KMS-11 (cell line): ENCODE results near the gene G0S2.

ENCODE experiments used
- H2AFZ ChIP-seq: fragments of 200-600 bp; sonication (generic); 2 replicates; pipeline ENCODE4 v1.6.1; 2016; ENCODE audit warnings: antibody characterized with exemption, mixed run types, low read depth
- H3K27ac ChIP-seq: fragments of 200-600 bp; sonication (generic); 2 replicates; pipeline ENCODE4 v1.6.1; 2016; ENCODE audit warnings: mild to moderate bottlenecking, mixed run types
- H3K27me3 ChIP-seq: fragments of 200-600 bp; sonication (generic); 2 replicates; pipeline ENCODE4 v1.6.1; 2017; ENCODE audit warnings: mild to moderate bottlenecking, low read depth, mixed run types, moderate library complexity; ENCODE audit not compliant: insufficient read depth
- H3K36me3 ChIP-seq: fragments of 200-600 bp; sonication (generic); 2 replicates; pipeline ENCODE4 v1.6.1; 2017; ENCODE audit warnings: mild to moderate bottlenecking, mixed run types; ENCODE audit not compliant: insufficient read depth
- H3K4me1 ChIP-seq: fragments of 200-600 bp; sonication (generic); 2 replicates; pipeline ENCODE4 v1.6.1; 2016; ENCODE audit warnings: mild to moderate bottlenecking, low read depth, mixed run types; ENCODE audit not compliant: poor library complexity, severe bottlenecking
- H3K4me2 ChIP-seq: fragments of 200-600 bp; sonication (generic); 2 replicates; pipeline ENCODE4 v1.7.0; 2016; ENCODE audit warnings: mild to moderate bottlenecking, mixed run types
- H3K4me3 ChIP-seq: fragments of 200-600 bp; sonication (generic); IDR thresholded peaks from 2 replicates; pipeline ENCODE4 v1.6.1; 2017; ENCODE audit warnings: low read depth, low read length, mixed read lengths; ENCODE audit not compliant: insufficient read depth
- H3K79me2 ChIP-seq: fragments of 200-600 bp; sonication (generic); 2 replicates; pipeline ENCODE4 v1.6.1; 2016; ENCODE audit warnings: low read depth, mixed run types; ENCODE audit not compliant: insufficient read depth
- H3K9ac ChIP-seq: fragments of 200-600 bp; sonication (generic); 2 replicates; pipeline ENCODE4 v1.6.1; 2016; ENCODE audit warnings: mild to moderate bottlenecking, mixed run types
- H4K20me1 ChIP-seq: fragments of 200-600 bp; sonication (generic); 2 replicates; pipeline ENCODE4 v1.6.1; 2016; ENCODE audit warnings: mild to moderate bottlenecking, mixed run types; ENCODE audit not compliant: insufficient read depth
- TF ChIP-seq, protein P1 (sequence below): fragments of 200-600 bp; sonication (generic); conservative IDR thresholded peaks from 2 replicates; pipeline ENCODE4 v1.6.1; 2017; ENCODE audit warnings: low read depth, mild to moderate bottlenecking, antibody characterized with exemption, low read length, moderate library complexity, mixed read lengths

Gene G0S2

GRCh38 chr1:209689477-209689876, 14.3 kb downstream of the G0S2 start:
- Histone ChIP-seq H3K27ac (no peak overlapping the region), H3K36me3 (no peaks in the 10 kb centered on the region), H3K4me1 (peaks cover 4% of the 10 kb centered on the region), H3K4me2 (no peak overlapping the region), H3K4me3 (no peak overlapping the region), H3K27me3 (no peaks in the 10 kb centered on the region), H3K79me2 (no peaks in the 10 kb centered on the region), H3K9ac (no peak overlapping the region), H2AFZ (no peak overlapping the region), H4K20me1 (no peaks in the 10 kb centered on the region)
- TF ChIP-seq, protein P1, sequence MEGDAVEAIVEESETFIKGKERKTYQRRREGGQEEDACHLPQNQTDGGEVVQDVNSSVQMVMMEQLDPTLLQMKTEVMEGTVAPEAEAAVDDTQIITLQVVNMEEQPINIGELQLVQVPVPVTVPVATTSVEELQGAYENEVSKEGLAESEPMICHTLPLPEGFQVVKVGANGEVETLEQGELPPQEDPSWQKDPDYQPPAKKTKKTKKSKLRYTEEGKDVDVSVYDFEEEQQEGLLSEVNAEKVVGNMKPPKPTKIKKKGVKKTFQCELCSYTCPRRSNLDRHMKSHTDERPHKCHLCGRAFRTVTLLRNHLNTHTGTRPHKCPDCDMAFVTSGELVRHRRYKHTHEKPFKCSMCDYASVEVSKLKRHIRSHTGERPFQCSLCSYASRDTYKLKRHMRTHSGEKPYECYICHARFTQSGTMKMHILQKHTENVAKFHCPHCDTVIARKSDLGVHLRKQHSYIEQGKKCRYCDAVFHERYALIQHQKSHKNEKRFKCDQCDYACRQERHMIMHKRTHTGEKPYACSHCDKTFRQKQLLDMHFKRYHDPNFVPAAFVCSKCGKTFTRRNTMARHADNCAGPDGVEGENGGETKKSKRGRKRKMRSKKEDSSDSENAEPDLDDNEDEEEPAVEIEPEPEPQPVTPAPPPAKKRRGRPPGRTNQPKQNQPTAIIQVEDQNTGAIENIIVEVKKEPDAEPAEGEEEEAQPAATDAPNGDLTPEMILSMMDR: no peak

DNA sequence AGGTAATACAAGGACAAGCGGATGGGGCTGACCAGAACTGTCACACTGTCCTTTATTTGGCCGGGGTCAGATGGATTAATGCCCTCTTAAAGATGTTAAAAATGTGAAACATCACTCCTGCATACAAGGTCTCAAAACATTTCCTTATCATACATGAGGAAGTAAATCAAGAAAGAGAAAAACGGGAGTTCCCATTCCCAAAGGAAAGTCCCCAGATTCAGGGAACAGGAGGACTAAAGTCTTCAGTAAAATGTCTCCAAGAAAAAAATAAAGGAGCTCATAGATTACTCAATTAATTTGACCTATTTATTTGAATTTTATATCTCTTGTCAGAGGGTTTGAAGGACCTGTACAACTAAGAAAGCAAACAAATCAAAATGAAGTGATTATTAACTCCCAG, 16.0 kb downstream of the G0S2 start:
- no peak overlapping the region for H2AFZ ChIP-seq
- no peaks in the 10 kb centered on the region for H3K79me2 ChIP-seq
- no peaks in the 10 kb centered on the region for H3K27me3 ChIP-seq
- no peak overlapping the region for H3K27ac ChIP-seq
- no peaks in the 10 kb centered on the region for H3K4me1 ChIP-seq
- H3K9ac ChIP-seq: no peak overlapping the region
- TF ChIP-seq, protein P1: no peak
- no peak overlapping the region for H3K4me2 ChIP-seq
- no peaks in the 10 kb centered on the region for H4K20me1 ChIP-seq
- no peaks in the 10 kb centered on the region for H3K36me3 ChIP-seq
- no peak overlapping the region for H3K4me3 ChIP-seq

GRCh38 chr1:209692296-209692695, 17.1 kb downstream of the G0S2 start:
- H3K27ac ChIP-seq: no peak overlapping the region
- no peaks in the 10 kb centered on the region for H3K4me1 ChIP-seq
- TF ChIP-seq, protein P1: no peak
- H3K4me2 ChIP-seq: no peak overlapping the region
- H3K4me3 ChIP-seq: no peak overlapping the region
- H3K9ac ChIP-seq: no peak overlapping the region
- H3K36me3 ChIP-seq: no peaks in the 10 kb centered on the region
- no peak overlapping the region; the same call in 1 of the 2 replicates for H2AFZ ChIP-seq
- H4K20me1 ChIP-seq: no peaks in the 10 kb centered on the region
- H3K79me2 ChIP-seq: no peaks in the 10 kb centered on the region
- no peaks in the 10 kb centered on the region for H3K27me3 ChIP-seq

GRCh38 chr1:209692745-209693504, 17.7 kb downstream of the G0S2 start:
- Histone ChIP-seq H3K79me2 (no peaks in the 10 kb centered on the region), H4K20me1 (no peaks in the 10 kb centered on the region), H3K4me3 (no peak overlapping the region), H3K4me1 (no peaks in the 10 kb centered on the region), H3K27me3 (no peaks in the 10 kb centered on the region), H3K4me2 (peak overlapping the region; percentile 1; the same call in 1 of the 2 replicates), H3K9ac (no peak overlapping the region), H3K36me3 (no peaks in the 10 kb centered on the region), H3K27ac (no peak overlapping the region), H2AFZ (peak overlapping the region; percentile 6; the same call in 1 of the 2 replicates)
- TF ChIP-seq, protein P1: peak; percentile 99
